ENCODE results near the gene FSHB. TPM values are rescaled to one million over a fixed set of nuclear protein-coding genes. Genes with fewer than 3 reads are reported as not detected.

Gene FSHB
- total and polyA plus RNA-seq, 9 of the 15 experiments (the other 6 are each of a cell fraction or from before 2014, with no cell fraction given) = not detected

DNA sequence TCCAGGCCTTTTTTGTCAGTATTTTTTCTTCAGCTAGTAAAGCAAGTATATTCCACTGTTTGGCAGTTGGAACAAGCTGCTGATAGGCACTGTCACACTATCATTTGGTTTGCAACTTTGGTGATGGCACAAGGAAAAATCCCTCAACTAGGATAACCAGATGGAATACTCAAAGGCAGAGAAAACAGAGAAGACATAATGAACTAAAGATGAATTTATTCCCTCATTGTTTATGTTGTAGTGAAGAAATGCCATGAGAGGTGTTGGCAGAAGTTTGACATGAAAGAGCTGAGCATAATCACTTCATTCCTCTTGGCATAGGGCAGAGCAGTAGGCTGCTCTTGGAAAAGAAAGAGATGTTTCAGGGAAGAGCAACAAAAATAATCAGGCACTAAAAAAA is 39.9 kb downstream of the FSHB start:
- no TSS peak for BruUV-seq (replicated peaks)
- H3K27me3 ChIP-seq (ENCODE audit: control insufficient read depth in 2 of 2, insufficient read depth in 2 of 2, low read length in 2 of 2) = no peaks in the 10 kb centered on the region
- no peak overlapping the region for H3K4me3 ChIP-seq
- ATAC-seq (no peak), DNase-seq (ENCODE audit: extremely low read depth in 1 of 4, low spot score in 3 of 4) (no peak), FAIRE-seq (no peak)
- H3K27ac ChIP-seq (ENCODE audit: extremely low read depth, low read depth, low read length) = no peak overlapping the region
- no peaks in the 10 kb centered on the region for H3K9me1 ChIP-seq (ENCODE audit: control insufficient read depth, insufficient read depth, low read length)
- intact Hi-C loops (cut with micrococcal nuclease) (no loop called here), in situ Hi-C loops (cut with MboI) (no loop called here)
- no peak overlapping the region for H3K4me2 ChIP-seq (ENCODE audit: insufficient read depth, low read length)
- H3K36me3 ChIP-seq (ENCODE audit: control insufficient read depth, insufficient read depth, low read length) = no peaks in the 10 kb centered on the region
- no peak overlapping the region for H2AFZ ChIP-seq (ENCODE audit: low read depth, low read length)
- ChIA-PET POLR2A (no interaction called here), CTCF (ENCODE audit: low intra/inter-chr PET ratio) (no interaction called here)
- H3K79me2 ChIP-seq (ENCODE audit: control insufficient read depth, insufficient read depth, low read length) = no peaks in the 10 kb centered on the region
- no peaks in the 10 kb centered on the region for H3K4me1 ChIP-seq (replicated peaks in 1 of 2; ENCODE audit: control insufficient read depth in 2 of 2, insufficient read depth in 2 of 2, low read length in 2 of 2)
- no peaks in the 10 kb centered on the region for H4K20me1 ChIP-seq (replicated peaks; ENCODE audit: control insufficient read depth, insufficient read depth, low read length)
- H3K9me3 ChIP-seq (replicated peaks; ENCODE audit: control insufficient read depth, insufficient read depth, low read depth, low read length) = no peaks in the 10 kb centered on the region
- no peak for TF ChIP-seq RBM34 (IDR thresholded peaks at IDR 0.05; ENCODE audit: borderline replicate concordance, insufficient read depth, low read length)
- no peak for TF ChIP-seq ZNF785 (CRISPR knock-in tag; IDR thresholded peaks at IDR 0.05)
- no peak for TF ChIP-seq SNRNP70 (optimal IDR thresholded peaks at IDR 0.05; ENCODE audit: low read depth, low read length)
- TF ChIP-seq, protein P1, sequence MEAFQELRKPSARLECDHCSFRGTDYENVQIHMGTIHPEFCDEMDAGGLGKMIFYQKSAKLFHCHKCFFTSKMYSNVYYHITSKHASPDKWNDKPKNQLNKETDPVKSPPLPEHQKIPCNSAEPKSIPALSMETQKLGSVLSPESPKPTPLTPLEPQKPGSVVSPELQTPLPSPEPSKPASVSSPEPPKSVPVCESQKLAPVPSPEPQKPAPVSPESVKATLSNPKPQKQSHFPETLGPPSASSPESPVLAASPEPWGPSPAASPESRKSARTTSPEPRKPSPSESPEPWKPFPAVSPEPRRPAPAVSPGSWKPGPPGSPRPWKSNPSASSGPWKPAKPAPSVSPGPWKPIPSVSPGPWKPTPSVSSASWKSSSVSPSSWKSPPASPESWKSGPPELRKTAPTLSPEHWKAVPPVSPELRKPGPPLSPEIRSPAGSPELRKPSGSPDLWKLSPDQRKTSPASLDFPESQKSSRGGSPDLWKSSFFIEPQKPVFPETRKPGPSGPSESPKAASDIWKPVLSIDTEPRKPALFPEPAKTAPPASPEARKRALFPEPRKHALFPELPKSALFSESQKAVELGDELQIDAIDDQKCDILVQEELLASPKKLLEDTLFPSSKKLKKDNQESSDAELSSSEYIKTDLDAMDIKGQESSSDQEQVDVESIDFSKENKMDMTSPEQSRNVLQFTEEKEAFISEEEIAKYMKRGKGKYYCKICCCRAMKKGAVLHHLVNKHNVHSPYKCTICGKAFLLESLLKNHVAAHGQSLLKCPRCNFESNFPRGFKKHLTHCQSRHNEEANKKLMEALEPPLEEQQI (IDR thresholded peaks at IDR 0.05) = no peak
- no peak for TF ChIP-seq NR3C1 (CRISPR knock-in tag; IDR thresholded peaks at IDR 0.05)
- no peak for TF ChIP-seq STAT5A (IDR thresholded peaks at IDR 0.05; ENCODE audit: borderline replicate concordance, low read length)
- TF ChIP-seq EZH2 (IDR thresholded peaks at IDR 0.05; ENCODE audit: borderline replicate concordance, low read depth, low read length) = no peak
- no peak for TF ChIP-seq PCBP1 (IDR thresholded peaks at IDR 0.05; ENCODE audit: low read depth, low read length, poor library complexity, severe bottlenecking)
- no peak for TF ChIP-seq FOXA1 (IDR thresholded peaks at IDR 0.05; ENCODE audit: borderline replicate concordance)
- no peak for TF ChIP-seq ZNF717 (CRISPR knock-in tag; IDR thresholded peaks at IDR 0.05)
- TF ChIP-seq NFE2 (IDR thresholded peaks at IDR 0.05; ENCODE audit: low read depth) = no peak
- no peak for TF ChIP-seq SRSF9 (IDR thresholded peaks at IDR 0.05; ENCODE audit: borderline replicate concordance, low read depth, low read length)
- no peak for TF ChIP-seq TRIM28 (IDR thresholded peaks at IDR 0.05)
- TF ChIP-seq, protein P2, sequence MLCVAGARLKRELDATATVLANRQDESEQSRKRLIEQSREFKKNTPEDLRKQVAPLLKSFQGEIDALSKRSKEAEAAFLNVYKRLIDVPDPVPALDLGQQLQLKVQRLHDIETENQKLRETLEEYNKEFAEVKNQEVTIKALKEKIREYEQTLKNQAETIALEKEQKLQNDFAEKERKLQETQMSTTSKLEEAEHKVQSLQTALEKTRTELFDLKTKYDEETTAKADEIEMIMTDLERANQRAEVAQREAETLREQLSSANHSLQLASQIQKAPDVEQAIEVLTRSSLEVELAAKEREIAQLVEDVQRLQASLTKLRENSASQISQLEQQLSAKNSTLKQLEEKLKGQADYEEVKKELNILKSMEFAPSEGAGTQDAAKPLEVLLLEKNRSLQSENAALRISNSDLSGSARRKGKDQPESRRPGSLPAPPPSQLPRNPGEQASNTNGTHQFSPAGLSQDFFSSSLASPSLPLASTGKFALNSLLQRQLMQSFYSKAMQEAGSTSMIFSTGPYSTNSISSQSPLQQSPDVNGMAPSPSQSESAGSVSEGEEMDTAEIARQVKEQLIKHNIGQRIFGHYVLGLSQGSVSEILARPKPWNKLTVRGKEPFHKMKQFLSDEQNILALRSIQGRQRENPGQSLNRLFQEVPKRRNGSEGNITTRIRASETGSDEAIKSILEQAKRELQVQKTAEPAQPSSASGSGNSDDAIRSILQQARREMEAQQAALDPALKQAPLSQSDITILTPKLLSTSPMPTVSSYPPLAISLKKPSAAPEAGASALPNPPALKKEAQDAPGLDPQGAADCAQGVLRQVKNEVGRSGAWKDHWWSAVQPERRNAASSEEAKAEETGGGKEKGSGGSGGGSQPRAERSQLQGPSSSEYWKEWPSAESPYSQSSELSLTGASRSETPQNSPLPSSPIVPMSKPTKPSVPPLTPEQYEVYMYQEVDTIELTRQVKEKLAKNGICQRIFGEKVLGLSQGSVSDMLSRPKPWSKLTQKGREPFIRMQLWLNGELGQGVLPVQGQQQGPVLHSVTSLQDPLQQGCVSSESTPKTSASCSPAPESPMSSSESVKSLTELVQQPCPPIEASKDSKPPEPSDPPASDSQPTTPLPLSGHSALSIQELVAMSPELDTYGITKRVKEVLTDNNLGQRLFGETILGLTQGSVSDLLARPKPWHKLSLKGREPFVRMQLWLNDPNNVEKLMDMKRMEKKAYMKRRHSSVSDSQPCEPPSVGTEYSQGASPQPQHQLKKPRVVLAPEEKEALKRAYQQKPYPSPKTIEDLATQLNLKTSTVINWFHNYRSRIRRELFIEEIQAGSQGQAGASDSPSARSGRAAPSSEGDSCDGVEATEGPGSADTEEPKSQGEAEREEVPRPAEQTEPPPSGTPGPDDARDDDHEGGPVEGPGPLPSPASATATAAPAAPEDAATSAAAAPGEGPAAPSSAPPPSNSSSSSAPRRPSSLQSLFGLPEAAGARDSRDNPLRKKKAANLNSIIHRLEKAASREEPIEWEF (CRISPR knock-in tag; IDR thresholded peaks at IDR 0.05) = no peak
- no peak for TF ChIP-seq BMI1 (IDR thresholded peaks at IDR 0.05; ENCODE audit: low read length)
- TF ChIP-seq HOXB6 (CRISPR knock-in tag; IDR thresholded peaks at IDR 0.05; ENCODE audit: borderline replicate concordance) = no peak
- no peak for TF ChIP-seq ZNF445 (CRISPR knock-in tag; IDR thresholded peaks at IDR 0.05; ENCODE audit: low read depth)
- no peak for TF ChIP-seq CBFA2T2 (conservative IDR thresholded peaks at IDR 0.05)
- TF ChIP-seq ZSCAN32 (CRISPR knock-in tag; IDR thresholded peaks at IDR 0.05) = no peak
- H3K9ac ChIP-seq (ENCODE audit: insufficient read depth in 1 of 2, low read depth in 2 of 2, low read length in 2 of 2) = no peak overlapping the region
